ENCODE measurements around the gene SORCS2. TPM values are rescaled to one million over a fixed set of nuclear protein-coding genes. Genes with fewer than 3 reads are reported as not detected.

SORCS2 gene
- total and polyA plus RNA-seq, 2 of the 4 experiments (the other 2 are of a cell fraction): 0.36 to 0.62 TPM

DNA sequence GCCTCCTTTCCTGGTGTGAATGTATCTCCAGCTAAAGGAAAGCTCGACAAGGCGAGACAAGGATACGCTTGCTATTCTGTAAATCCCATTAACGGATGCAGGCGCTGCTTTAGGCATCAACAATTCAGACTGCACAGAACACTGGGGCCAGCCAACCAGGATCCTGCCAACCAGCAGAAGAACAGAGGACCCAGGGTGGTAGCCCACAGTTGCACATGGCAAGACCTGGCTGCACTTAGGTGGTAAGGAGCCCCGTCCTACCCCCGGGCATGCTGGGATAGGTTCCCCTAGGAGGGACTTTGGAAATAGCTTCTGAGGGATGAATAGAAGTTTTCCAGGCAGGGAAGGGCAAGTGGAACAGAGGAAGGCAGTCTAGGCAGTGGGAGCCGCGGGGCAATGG is 221.7 kb downstream of the SORCS2 start:
- in situ Hi-C loops (cut with MboI; ENCODE audit: low sequenced_read_pairs) (no loop called here), dilution Hi-C loops (cut with HindIII; ENCODE audit: low sequenced_read_pairs, unreplicated experiment) (no loop called here), intact Hi-C loops (cut with micrococcal nuclease) (no loop called here)
- no peak overlapping the region for H2BK20ac ChIP-seq (ENCODE audit: low read depth, low read length)
- no peak overlapping the region for H3K4ac ChIP-seq (ENCODE audit: low read depth, low read length)
- H3K4me2 ChIP-seq (ENCODE audit: low read depth, low read length): no peak overlapping the region
- H2BK15ac ChIP-seq (ENCODE audit: low read depth, low read length): no peak overlapping the region
- H3K79me1 ChIP-seq (ENCODE audit: low read depth in 1 of 2, low read length in 2 of 2): no peaks in the 10 kb centered on the region
- H4K91ac ChIP-seq (ENCODE audit: insufficient read depth, low read depth, low read length): no peak overlapping the region
- H2AFZ ChIP-seq (replicated peaks; ENCODE audit: low read length, poor library complexity): no peak overlapping the region
- H3K36me3 ChIP-seq (ENCODE audit: control insufficient read depth, insufficient read depth, low read length): no peaks in the 10 kb centered on the region
- no peak overlapping the region for H3K56ac ChIP-seq (ENCODE audit: extremely low read depth, insufficient read depth, low read length)
- no peak overlapping the region for H3K23ac ChIP-seq (ENCODE audit: low read depth, low read length)
- no peak overlapping the region for H3K9ac ChIP-seq (ENCODE audit: low read depth, low read length)
- H2BK5ac ChIP-seq (ENCODE audit: low read depth, low read length, poor library complexity, severe bottlenecking): no peak overlapping the region
- no peak overlapping the region for H3K4me3 ChIP-seq (ENCODE audit: insufficient read depth, low read depth, low read length)
- ATAC-seq (ENCODE audit: low read depth) (no peak), DNase-seq (no peak)
- no peak overlapping the region for H4K5ac ChIP-seq (ENCODE audit: low read depth, low read length)
- H4K8ac ChIP-seq (ENCODE audit: low read depth in 2 of 2, low read length in 2 of 2): no peak overlapping the region
- peaks cover 8% of the 10 kb centered on the region for H3K9me3 ChIP-seq (ENCODE audit: control insufficient read depth, insufficient read depth, low read length)
- no peak overlapping the region for H2AK9ac ChIP-seq (replicated peaks; ENCODE audit: low read depth, low read length, poor library complexity)
- BruUV-seq (replicated peaks): no TSS peak
- WGBS, 2 experiments (ENCODE audit: extremely low coverage in 2 of 2, insufficient read length in 1 of 2): 91% methylated on average over 4 of the region's 9 CpGs; no CpG with 5 or more reads in 1 of the 2 experiments
- peaks cover 25% of the 10 kb centered on the region for H3K27me3 ChIP-seq (ENCODE audit: control insufficient read depth, insufficient read depth, low read length)
- CTCF ChIA-PET: no interaction called here
- POLR2A ChIA-PET (ENCODE audit: unreplicated experiment): no interaction called here
- H3K27ac ChIP-seq (ENCODE audit: insufficient read depth, low read length): no peak overlapping the region
- no peaks in the 10 kb centered on the region for H3K4me1 ChIP-seq (ENCODE audit: control insufficient read depth, insufficient read depth, low read length)
- no peaks in the 10 kb centered on the region for H3K9me1 ChIP-seq (ENCODE audit: insufficient read depth, low read length)
- H2BK120ac ChIP-seq (ENCODE audit: low read depth, low read length): no peak overlapping the region
- H3K18ac ChIP-seq (ENCODE audit: low read depth, low read length): no peak overlapping the region
- no peak overlapping the region for H2AK5ac ChIP-seq (ENCODE audit: low read depth, low read length)
- no peaks in the 10 kb centered on the region for H4K20me1 ChIP-seq (ENCODE audit: insufficient read depth, low read length)
- no peak overlapping the region for H3K14ac ChIP-seq (replicated peaks; ENCODE audit: low read depth, low read length)
- TF ChIP-seq NFE2L2 (IDR thresholded peaks at IDR 0.05; ENCODE audit: low read depth, low read length) (no peak), POLR2A (IDR thresholded peaks at IDR 0.05; ENCODE audit: low read depth, low read length) (no peak), CEBPB (IDR thresholded peaks at IDR 0.05; ENCODE audit: low read depth, low read length) (no peak), RFX5 (IDR thresholded peaks at IDR 0.05; ENCODE audit: low read depth, low read length) (no peak), ELK1 (IDR thresholded peaks at IDR 0.05; ENCODE audit: borderline replicate concordance, low read depth, low read length) (no peak), FOS (IDR thresholded peaks at IDR 0.05; ENCODE audit: low read depth, low read length) (no peak), MAZ (IDR thresholded peaks at IDR 0.05; ENCODE audit: borderline replicate concordance, low read depth, low read length) (no peak), RAD21 (IDR thresholded peaks at IDR 0.05; ENCODE audit: low read length) (no peak), CTCF (conservative IDR thresholded peaks at IDR 0.05; ENCODE audit: low read depth, low read length) (no peak)
- TF ChIP-seq, protein P1, sequence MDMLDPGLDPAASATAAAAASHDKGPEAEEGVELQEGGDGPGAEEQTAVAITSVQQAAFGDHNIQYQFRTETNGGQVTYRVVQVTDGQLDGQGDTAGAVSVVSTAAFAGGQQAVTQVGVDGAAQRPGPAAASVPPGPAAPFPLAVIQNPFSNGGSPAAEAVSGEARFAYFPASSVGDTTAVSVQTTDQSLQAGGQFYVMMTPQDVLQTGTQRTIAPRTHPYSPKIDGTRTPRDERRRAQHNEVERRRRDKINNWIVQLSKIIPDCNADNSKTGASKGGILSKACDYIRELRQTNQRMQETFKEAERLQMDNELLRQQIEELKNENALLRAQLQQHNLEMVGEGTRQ (IDR thresholded peaks at IDR 0.05; ENCODE audit: low read depth, low read length): no peak
